Inflammatory macrophage (primary cell): ENCODE measurements around the gene FAM9C.

ENCODE experiments used
- DNase-seq, 2 donors: peaks; one replicate each; pipeline ENCODE4 v3.0.0-alpha.2; 2020 to 2022

Gene FAM9C

DNA sequence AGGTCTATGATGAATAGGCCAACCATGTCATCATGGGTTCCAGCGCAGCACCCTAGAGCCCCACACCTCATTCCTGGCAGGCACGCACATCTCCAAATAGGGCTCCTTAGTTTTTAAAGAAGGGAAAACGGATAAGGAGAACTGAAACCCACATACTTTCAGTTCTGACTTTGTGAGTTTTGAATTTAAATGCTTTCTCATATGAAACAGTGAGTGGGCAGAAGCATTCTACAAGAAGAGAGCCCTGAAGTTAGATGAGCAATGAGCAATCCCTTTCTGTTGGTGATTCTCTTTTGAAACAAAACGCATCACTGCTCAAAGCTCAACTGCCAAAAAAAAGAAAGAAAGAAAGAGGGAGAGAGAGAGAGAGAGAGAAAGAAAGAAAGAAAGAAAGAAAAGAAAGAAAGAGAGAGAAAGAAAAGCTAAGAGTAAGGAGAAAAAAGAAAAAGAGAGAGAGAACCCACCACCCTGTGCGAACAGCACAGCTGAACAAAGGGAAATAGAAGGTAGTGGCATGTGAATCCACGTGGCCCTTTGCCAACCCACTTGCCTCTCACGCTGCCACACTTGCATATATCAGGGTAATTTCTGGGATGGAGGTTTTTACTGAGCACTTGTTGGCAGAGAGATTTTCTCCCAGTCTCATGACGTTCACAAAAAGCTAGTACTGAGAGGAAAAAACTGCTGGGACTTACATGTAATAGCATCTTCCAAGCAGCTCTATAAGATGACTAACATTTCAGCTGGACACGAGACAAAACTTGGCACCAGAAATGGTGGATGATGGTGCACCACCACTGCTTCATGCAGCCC, 38.6 kb downstream of the FAM9C start:
- DNase-seq: peak; percentile 79 to 81

DNA sequence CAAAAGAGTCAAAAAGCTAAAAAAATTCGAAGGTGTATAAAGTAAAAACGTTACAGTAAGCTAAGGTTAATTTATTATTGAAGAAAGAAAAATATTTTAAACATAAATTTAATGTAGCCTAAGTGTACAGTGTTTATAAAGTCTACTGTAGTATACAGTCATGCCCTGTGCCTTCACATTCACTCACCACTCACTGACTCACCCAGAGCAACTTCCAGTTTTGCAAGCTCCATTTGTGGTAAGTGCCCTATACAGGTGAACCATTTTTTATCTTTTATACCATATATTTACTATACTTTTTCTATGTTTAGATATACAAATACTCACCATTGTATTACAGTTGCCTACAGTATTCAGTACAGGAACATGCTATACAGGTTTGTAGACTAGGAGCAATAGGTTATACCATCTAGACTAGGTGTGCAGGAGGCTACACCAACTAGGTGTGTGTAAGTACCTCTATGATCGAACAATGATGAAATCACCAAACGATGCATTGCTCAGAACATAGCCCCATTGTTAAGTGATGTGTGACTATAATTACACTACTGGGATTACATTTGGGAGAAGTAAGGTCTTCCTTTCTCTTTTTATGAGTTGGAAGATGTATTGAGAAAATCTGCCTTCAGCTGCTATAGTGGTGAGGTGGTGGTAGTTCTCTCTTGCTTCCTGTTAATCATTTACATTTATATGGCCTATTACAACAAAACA, 42.3 kb downstream of the FAM9C start:
- peak in 1 of 2 donors; percentile 54 for DNase-seq

DNA sequence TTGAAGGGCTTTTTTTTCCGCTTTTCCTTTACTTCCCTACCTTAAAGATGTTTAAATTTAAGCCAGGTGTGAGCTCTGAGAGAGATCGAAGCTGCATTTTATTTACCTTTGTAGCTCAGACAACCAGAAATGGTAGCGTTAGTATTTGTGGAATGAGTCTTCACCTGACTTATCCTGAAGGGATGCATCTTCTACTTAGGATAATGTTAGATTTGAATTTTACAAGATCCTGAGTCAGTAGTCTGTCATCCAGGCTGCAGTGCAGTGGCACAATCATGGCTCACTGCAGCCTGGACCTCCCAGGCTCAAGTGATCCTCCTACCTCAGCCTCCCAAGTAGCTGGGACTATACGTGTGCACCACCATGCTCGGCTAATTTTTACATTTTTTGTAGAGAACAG, 43.3 kb downstream of the FAM9C start:
- DNase-seq: no peak

DNA sequence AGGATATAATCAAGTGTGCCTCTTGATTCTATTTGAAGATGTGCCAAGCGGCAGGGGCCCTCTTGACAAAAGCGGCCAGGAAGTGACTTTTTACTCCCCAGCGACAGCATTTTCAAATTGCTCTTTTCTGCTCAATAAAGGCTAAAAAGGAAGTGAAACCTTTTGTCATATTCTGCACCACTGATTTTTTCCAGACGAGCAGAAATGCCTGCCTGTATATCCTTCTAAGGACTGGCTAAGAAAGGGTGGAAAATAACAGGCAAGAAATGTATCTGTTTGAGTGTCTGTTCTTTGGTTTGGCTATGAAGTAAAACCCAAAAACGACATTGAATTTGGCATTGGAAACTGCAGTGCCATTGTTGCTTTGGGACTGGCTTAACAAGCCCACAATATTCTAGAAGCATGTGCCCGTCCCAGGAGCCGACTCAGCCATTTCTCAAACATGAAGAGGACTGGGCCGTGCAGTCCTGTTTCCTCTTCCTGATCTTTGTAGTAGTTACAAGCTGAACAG, 44.1 kb downstream of the FAM9C start:
- DNase-seq: peak; percentile 73 to 77

DNA sequence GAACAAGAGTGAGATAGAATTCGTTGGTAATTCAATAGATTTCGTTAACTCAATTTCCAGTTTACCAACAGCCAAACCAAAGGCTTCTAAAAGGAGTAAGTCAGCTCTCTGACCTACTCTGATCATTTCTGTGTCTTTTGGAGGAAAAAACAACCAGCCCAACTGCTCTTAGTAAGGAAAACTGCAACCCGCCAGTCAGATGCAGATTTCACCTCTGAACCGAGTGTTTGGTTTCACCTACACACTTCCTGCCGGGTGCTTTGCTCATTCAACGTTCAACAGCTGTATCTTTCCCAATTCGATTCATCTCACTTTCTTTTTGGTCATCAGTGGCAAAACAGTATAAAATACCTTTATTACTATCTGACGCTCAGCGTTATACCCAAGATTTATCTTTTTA, 45.0 kb downstream of the FAM9C start:
- peak; percentile 39 to 71 for DNase-seq

DNA sequence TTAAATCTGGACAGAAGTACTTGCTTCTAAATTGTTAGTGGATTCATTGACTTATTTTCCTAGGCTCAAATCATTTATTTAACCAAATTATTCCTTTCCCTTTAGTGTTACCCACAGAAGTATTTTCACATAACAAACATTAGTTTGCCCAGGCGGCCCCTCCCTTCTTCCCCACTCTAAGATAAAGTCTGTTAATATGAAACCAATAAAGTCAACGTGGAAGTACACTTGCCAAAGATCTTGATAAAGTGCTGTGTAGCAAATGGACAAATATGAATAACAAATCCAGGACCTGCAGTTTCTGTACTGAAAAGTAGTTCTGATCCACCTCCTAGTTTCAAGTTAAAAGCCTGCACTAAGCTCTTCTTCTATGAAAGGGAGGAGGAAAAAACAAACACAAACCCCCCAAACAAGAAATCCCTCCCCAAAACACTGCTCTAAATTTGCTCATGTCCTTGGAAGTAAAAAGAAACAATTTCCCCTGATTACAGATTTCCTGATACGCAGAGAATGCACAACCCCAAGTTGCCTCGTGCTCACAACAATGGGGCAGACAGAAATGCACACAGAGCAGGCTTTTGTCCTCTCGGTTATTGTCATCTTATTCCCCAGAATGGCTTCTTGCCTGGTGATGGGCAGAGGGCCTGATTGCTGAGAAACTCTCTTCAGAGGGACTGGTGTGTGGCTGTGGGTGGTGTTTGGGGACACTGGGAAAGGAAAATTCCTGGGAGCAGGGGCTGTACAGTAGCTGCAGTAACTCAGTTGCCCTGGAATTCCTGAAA, 46.3 kb downstream of the FAM9C start:
- DNase-seq: no peak

DNA sequence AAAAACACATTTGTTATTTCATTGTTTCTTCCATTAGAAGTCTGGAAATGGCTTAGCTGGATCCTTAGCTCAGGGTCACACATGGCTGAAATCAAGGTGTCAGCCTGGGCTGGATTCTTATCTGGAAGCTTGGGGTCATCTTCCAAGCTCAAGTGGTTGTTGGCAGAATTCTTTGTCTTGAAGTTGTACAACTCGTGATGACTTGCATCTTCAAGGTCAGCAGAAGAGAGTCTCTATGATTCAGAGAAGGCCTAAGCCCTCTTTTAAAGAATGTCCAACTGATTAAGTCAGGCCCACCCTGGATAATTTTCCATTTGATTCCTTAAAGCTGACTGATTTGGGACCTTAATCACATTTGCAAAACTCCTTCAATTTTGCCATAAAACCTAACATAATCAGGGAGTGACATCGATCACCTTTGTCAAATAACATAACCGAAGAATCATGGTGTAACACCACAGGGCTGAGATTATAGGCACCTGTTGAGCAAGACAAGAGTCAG, 47.4 kb downstream of the FAM9C start:
- no peak for DNase-seq

DNA sequence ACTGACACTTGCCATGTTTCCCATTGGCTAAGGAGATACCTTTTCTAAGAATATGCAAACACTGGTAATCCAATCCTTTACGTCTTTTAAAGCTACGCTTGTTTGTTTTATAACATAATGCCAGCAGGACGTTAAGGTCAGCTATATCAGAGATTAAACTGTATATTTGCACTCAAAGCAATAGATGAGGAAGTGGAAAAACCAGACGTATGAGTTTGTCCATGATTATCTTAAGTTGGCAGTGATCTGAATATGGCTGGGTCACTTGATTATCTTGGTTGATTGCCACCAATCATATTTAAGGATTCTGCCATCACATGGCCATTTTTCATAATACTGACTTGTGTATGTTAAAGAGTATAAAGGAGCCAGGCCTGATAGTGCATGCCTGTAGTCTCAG, 50.1 kb downstream of the FAM9C start:
- no peak for DNase-seq

DNA sequence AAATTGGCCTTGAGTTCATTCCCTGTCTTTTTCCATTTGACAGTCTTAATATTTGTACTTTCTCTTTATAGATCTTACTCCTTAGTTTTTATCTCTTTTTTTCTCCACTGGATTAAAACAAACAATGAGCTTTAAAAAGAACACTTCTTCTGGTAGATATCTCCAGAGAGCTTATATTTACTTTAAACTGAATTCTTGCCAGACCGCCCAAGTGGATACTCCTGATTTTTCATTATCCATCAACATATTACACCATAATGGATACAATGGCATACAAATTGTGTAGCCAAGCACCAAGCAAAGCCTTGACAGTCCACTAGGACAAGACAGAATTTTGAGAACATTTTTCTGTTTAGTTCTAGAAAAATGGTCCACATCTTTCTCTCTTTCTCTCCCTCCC, 50.6 kb downstream of the FAM9C start:
- DNase-seq: no peak

DNA sequence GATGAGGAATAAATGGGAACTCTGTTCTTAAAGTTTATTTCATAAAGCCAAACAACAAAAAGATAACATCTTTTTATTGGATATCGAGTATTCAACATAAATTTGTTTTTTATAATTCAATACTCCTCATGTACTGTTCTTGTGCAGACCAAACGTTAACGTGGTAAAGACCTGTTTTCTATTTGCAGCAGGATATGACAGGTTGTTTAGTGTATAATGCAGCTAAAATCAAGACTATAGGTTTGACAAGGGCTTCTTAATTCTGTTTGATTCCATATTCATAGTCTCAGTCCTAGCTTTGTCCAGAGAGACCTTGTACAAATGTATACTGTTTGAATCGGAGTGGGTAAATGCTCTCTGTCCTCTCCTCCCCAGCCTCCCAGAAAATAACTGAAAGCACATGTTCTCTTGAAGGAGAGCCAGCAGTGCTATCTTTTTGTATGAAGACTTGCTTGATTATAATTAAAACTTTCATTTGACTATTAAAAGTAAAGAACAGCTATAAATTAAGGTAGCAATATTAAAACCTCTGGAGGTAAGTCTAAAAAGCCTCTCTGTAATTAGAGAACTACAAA, 51.8 kb downstream of the FAM9C start:
- DNase-seq: no peak

DNA sequence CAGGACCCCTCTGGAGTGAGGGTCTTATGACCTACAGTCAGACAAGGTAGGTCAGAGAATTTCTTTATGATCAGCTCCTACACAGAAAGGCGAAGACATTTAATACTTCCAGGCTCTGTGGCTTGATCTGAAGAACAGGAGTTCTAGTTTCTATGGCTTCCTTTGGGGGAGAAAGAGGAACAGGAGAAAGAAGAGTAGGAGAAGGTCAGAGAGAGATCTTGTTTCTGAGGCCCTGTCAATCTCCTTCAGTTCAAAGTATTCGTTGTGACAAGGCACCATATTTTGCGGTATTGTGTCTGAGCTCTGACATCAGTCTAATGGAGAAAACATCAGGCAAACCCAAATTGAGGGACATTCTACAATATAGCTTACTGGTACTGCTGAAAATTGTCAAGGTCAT, 52.8 kb downstream of the FAM9C start:
- no peak for DNase-seq

DNA sequence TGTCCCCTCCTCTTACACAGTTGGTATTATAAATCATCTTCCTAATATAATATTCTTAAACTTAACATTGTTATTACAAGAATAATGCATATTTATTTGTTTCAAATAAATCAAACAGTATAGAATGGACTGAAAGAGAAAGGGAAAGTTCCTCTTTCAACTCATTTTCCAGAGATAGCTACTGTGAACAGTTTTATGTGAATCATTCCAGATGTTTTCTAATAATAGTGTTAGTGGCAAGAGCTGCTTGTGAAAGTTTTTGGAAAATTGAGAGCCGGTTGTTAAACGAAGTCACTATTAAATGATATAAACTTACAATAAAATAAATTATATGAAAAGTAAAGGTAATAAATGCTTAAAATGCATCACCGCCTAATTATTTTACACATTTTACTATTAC, 55.0 kb downstream of the FAM9C start:
- no peak for DNase-seq

DNA sequence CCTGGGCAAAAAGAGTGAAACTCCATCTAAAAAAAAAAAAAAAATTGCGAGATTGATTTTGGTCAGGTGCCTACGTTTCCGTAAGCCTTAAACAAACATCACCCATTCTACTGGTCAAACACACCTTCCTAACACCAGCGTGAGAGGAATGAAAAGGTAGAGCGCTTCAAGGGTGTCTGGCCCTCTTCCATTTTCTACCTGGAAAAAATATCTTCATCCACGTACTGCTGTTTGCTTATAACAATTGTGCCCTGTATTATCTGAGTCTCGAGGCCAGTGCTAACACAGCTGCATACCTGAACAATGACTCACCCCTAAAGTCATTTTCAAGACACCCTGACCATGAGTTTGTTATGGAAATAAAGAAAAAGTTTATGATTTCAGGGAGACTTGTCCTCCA, 55.6 kb downstream of the FAM9C start:
- no peak for DNase-seq

DNA sequence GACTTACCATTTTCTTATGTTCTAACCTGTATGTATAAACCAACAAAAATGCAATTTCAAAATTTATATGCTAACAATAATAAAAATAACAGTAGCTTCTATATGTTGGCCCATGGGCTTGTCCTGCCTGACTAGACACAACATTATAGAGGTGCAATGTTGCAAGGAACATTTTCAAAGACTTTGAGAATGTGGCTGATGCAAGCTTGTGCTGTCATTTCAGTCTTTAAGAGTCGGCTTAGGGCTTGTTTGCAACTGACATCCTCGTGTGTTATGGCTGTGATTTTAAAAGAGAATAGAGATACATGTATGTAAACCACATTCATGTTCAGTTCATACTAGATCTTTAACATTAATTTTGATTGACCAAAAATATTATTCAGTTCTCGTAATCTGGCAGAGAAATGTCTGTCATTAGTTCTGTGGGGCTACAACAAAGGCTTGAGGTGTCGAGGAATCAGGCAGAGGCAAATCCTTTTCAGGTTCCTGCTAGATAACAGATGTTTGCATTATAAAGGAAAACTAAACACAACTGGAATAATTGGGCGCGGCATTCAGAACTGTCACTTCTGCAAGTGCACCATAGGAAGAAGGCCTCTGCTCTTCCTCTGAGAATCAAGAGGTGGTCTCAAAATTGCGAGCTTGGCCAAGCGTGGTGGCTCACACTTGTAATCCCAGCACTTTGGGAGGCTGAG, 56.4 kb downstream of the FAM9C start:
- no peak for DNase-seq

DNA sequence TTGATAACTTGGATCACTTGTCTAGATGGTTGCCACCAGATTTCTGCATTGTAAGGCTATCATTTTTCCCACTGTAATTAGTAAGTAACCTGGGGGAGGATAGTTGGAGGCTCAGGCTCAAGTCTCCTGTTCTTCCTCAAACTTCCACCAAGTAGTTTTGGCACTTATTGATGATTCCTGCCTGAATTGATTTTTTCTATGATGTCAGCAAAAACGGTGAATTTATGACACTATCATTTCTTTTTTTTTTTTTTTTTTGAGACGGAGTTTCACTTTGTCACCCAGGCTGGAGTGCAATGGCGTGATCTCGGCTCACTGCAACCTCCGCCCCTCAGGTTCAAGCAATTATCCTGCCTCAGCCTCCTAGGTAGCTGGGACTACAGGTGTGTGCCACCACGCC, 57.1 kb downstream of the FAM9C start:
- DNase-seq: no peak

DNA sequence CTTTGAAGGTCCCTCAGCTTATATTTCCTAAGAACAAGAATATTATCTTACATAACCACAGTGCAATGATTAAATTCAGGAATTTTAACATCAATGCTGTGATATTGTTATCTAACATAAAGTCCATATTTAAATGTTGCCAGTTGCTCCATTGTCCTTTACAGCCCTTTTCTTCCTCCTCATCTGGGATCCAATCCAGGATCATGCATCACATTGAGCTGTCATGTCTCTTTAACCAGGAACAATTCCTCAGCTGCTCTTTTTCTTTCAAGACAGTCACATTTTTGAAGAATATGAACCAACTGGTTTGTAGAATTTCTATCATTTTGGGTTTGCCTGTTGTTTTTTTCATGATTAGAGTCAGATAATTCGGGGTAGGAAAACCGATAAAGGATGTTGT, 57.5 kb downstream of the FAM9C start:
- no peak for DNase-seq

DNA sequence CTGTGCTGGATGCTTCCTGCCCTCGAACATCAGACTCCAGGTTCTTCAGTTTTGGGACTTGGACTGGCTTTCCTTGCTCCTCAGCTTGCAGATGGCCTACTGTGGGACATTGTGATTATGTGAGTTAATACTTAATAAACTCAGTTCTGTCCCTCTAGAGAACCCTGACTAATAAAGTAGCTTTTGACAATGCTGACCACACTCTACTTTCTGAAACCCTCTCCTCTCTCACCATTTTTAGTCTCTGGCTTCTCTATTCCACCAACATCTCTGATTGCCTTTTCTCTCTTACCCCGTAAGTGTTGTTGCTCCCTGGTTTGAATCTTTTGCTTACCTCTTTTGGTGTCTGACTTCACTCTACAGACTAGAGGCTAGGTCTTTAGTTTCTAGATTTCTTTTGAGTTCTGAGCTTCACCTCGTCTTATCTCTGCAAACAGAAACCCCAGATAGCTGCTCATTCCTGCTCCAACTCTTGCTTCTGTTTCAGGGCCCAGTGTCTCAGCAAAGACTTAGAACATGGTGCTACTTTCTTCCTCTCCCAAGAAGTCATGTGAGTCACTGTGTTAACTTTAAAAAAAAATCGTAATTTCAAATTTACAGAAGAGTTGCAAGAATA, 58.1 kb downstream of the FAM9C start:
- DNase-seq: no peak
